Mesendoderm (in vitro differentiated cells): ENCODE data around the gene TNS3.

ENCODE experiments used
- DNase-seq: peaks from one replicate; pipeline ENCODE4 v3.0.0; 2013
- H2AK5ac ChIP-seq: 2 replicates; pipeline ENCODE4 v1.6.1; 2013; ENCODE audit warnings: low read length, inconsistent platforms
- H2BK120ac ChIP-seq: 2 replicates; pipeline ENCODE4 v1.6.1; 2013; ENCODE audit warnings: low read depth, mild to moderate bottlenecking, low read length, moderate library complexity, mixed read lengths
- H2BK15ac ChIP-seq: replicated peaks from 2 replicates; pipeline ENCODE4 v1.6.1; 2013; ENCODE audit warnings: low read depth, mild to moderate bottlenecking, moderate library complexity
- H2BK5ac ChIP-seq: 2 replicates; pipeline ENCODE4 v1.6.1; 2013; ENCODE audit warnings: low read length, inconsistent platforms
- H3K18ac ChIP-seq: 2 replicates; pipeline ENCODE4 v1.6.1; 2013; ENCODE audit warnings: mild to moderate bottlenecking, low read length, mixed read lengths
- H3K23ac ChIP-seq: one replicate; pipeline ENCODE4 v1.6.1; 2013; ENCODE audit warnings: low read length
- H3K27ac ChIP-seq: 2 replicates; pipeline ENCODE4 v1.5.1; 2013; ENCODE audit warnings: low read depth, mild to moderate bottlenecking, inconsistent platforms, low read length, moderate library complexity
- H3K27me3 ChIP-seq: 2 replicates; pipeline ENCODE4 v1.6.1; 2013; ENCODE audit warnings: low read length, control low read depth, mild to moderate bottlenecking, inconsistent platforms; ENCODE audit not compliant: insufficient read depth, poor library complexity
- H3K36me3 ChIP-seq: 2 replicates; pipeline ENCODE4 v1.6.1; 2013; ENCODE audit warnings: low read length, inconsistent platforms; ENCODE audit not compliant: control insufficient read depth, insufficient read depth
- H3K4ac ChIP-seq: one replicate; pipeline ENCODE4 v1.6.1; 2013; ENCODE audit warnings: low read depth, mild to moderate bottlenecking, low read length, moderate library complexity
- H3K4me1 ChIP-seq: 2 replicates; pipeline ENCODE4 v1.6.1; 2013; ENCODE audit warnings: low read depth, low read length, inconsistent platforms; ENCODE audit not compliant: control insufficient read depth
- H3K4me2 ChIP-seq: 2 replicates; pipeline ENCODE4 v1.6.1; 2013; ENCODE audit warnings: low read length
- H3K4me3 ChIP-seq: 2 replicates; pipeline ENCODE4 v1.5.1; 2013; ENCODE audit warnings: mild to moderate bottlenecking, low read length
- H3K56ac ChIP-seq: one replicate; pipeline ENCODE4 v1.6.1; 2013; ENCODE audit warnings: low read length
- H3K79me1 ChIP-seq: 2 replicates; pipeline ENCODE4 v1.6.1; 2013; ENCODE audit warnings: low read length, inconsistent platforms
- H3K79me2 ChIP-seq: 2 replicates; pipeline ENCODE4 v1.6.1; 2013; ENCODE audit warnings: mild to moderate bottlenecking, low read length; ENCODE audit not compliant: control insufficient read depth, insufficient read depth
- H3K9ac ChIP-seq: 2 replicates; pipeline ENCODE4 v1.6.1; 2013; ENCODE audit warnings: low read length, inconsistent platforms
- H4K5ac ChIP-seq: one replicate; pipeline ENCODE4 v1.6.1; 2013; ENCODE audit warnings: low read length
- H4K8ac ChIP-seq: one replicate; pipeline ENCODE4 v1.6.1; 2013; ENCODE audit warnings: low read depth, mild to moderate bottlenecking, control low read depth, low read length, moderate library complexity
- WGBS: extraction: QIAGEN DNeasy Blood & Tissue Kit; methylation state at CpG from one replicate; pipeline ENCODE4 v1.1.7; 2013; ENCODE audit warnings: low lambda C conversion rate, missing lambda C conversion rate; ENCODE audit not compliant: insufficient coverage; ENCODE audit errors: extremely low coverage; 5-methylcytosine and 5-hydroxymethylcytosine counted together

TNS3 gene

DNA sequence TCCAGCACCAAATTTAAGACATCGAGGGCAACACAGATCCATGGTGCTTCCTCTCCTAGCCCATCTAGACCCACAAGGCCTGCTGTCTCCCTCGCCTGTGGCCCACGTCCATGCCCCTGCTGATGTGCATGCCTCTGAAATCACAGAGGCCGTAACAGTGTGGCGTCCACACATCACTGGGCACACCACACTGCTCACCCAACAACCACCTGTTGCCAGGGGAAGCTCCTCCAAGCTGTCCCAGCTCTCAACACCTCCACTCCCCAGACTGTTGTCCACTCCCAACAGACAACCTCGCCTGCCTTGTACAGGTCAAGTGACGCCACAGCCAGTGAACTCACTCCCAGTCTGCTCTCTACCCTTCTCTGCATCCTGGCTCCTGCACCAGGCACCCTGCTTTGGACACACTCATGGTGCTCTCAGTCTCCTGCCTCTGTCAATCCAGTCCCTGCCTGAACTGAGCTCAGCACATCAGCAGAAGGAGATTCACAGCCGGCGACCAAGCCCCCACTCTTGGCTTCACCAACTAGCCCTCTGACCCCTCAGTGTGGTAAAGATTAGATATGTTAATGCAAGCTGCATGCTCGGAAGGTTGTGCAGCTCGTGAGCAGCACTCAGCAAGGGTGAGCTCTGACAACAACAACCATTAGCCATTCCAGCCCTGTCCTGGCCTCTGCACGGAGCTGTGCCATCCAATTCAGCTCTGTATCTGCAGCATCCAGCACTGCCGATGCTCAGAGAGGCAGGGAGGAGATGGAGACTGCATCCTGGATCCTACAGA lies 197.0 kb downstream of the TNS3 start:
- Histone ChIP-seq H3K4me2 (no peak overlapping the region), H2BK5ac (no peak overlapping the region), H3K79me2 (no peaks in the 10 kb centered on the region), H3K36me3 (no peaks in the 10 kb centered on the region), H2AK5ac (no peak overlapping the region), H3K4me1 (peaks cover 7% of the 10 kb centered on the region), H3K18ac (no peak overlapping the region), H2BK15ac (no peak overlapping the region), H3K9ac (no peak overlapping the region), H3K27ac (no peak overlapping the region), H3K23ac (no peak overlapping the region), H4K8ac (no peak overlapping the region), H3K27me3 (no peaks in the 10 kb centered on the region), H3K56ac (no peak overlapping the region), H3K4ac (no peak overlapping the region), H3K4me3 (no peak overlapping the region), H2BK120ac (no peak overlapping the region), H3K79me1 (no peaks in the 10 kb centered on the region), H4K5ac (no peak overlapping the region)
- DNase-seq, result no peak
- WGBS, result no CpG with 5 or more reads among the region's 13 CpGs

DNA sequence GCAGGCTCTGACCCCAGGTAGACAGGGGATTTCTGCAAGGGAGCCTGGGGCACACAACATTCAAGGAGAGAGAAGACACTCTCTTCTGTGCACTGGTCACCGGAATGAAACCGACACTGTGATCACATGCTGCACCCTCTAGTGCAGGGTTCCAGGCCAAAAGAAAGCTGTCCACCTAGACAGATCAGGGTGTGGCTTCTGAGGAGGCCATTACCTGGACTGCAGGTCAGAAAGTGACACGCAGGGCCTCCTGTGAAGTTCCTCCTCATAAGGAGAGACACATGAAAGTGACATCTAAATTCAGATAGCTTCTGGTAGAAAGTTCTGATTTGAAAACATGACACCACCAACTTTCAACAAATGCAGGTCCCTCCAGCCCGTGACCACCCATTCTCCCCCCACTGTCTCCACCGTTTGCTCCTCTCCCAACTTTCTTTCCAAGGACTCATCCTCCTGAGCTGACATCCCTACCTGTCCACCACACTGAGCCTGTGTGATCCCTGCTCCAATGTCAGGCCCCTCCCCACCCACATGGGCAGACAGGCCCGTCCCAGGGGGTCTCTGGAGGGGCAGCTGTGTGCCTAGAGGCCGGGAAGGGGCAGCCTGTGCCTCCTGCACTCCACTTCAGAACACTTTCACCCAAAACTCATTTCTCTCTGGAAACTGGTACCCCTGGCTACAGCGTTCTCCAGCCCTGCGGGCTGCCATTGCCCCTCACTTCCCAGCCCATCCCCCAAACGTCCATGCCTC lies 198.0 kb downstream of the TNS3 start:
- H3K27me3 ChIP-seq, result no peaks in the 10 kb centered on the region
- H2AK5ac ChIP-seq, result no peak overlapping the region
- H3K79me1 ChIP-seq, result no peaks in the 10 kb centered on the region
- peaks cover 9% of the 10 kb centered on the region for H3K4me1 ChIP-seq
- no peak overlapping the region for H3K4me3 ChIP-seq
- no peak overlapping the region for H4K5ac ChIP-seq
- H2BK120ac ChIP-seq, result no peak overlapping the region
- H3K23ac ChIP-seq, result no peak overlapping the region
- no peak overlapping the region for H3K4me2 ChIP-seq
- no peaks in the 10 kb centered on the region for H3K36me3 ChIP-seq
- no CpG with 5 or more reads among the region's 10 CpGs for WGBS
- no peak overlapping the region for H3K56ac ChIP-seq
- H3K79me2 ChIP-seq, result no peaks in the 10 kb centered on the region
- no peak overlapping the region for H2BK15ac ChIP-seq
- no peak overlapping the region for H2BK5ac ChIP-seq
- no peak overlapping the region for H4K8ac ChIP-seq
- DNase-seq, result no peak
- no peak overlapping the region for H3K9ac ChIP-seq
- H3K4ac ChIP-seq, result no peak overlapping the region
- H3K27ac ChIP-seq, result no peak overlapping the region
- no peak overlapping the region for H3K18ac ChIP-seq

DNA sequence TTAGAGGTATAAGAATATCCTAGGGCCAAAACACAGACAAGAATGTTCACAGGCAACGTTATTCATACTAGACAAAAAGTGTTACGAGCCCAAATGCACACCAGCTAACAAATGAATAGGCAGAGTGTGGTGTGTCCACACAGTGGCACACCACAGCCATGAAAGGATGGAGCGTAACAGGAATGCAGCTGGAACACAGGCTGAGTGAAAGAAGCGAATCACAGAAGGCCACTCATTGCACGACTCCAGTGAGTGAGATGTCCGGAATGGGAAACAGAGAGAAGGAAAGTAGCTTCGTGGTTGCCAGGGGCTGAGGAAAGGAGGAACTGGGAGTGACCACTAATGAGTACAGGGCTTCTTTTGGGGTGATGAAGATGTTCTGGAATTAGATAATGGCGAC lies 198.8 kb downstream of the TNS3 start:
- H3K4me1 ChIP-seq, result peaks cover 9% of the 10 kb centered on the region
- H2BK15ac ChIP-seq, result no peak overlapping the region
- H4K8ac ChIP-seq, result no peak overlapping the region
- H3K4me3 ChIP-seq, result no peak overlapping the region
- H4K5ac ChIP-seq, result no peak overlapping the region
- H3K27me3 ChIP-seq, result no peaks in the 10 kb centered on the region
- no peak overlapping the region for H3K23ac ChIP-seq
- H3K9ac ChIP-seq, result no peak overlapping the region
- no peak overlapping the region for H3K4me2 ChIP-seq
- no peak overlapping the region for H2BK5ac ChIP-seq
- H3K79me1 ChIP-seq, result no peaks in the 10 kb centered on the region
- no peak for DNase-seq
- no peak overlapping the region for H2BK120ac ChIP-seq
- no peak overlapping the region for H3K56ac ChIP-seq
- no peaks in the 10 kb centered on the region for H3K36me3 ChIP-seq
- H3K27ac ChIP-seq, result no peak overlapping the region
- WGBS, result no CpG with 5 or more reads among the region's 8 CpGs
- no peaks in the 10 kb centered on the region for H3K79me2 ChIP-seq
- H3K18ac ChIP-seq, result no peak overlapping the region
- no peak overlapping the region for H3K4ac ChIP-seq
- H2AK5ac ChIP-seq, result no peak overlapping the region

DNA sequence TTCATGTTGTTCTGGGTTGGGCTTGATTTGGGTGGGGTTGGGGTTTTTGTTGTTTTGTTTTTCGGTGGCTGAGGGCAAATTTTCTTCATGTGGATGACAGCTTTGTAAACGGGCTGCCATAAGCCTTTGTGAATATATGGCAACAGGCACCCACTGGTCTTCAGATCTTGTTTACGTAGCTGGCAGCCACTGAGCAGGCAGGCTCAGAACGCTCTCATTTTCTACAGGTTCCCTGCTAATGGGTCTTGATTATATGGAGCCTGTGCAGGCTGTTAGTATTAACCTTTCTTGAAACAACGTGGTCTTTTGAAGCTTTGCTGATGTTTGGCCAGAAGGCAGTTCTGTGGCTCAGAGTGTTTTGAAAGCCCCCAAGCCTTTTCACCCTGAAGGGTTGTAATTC lies 199.7 kb downstream of the TNS3 start:
- Histone ChIP-seq H2AK5ac (no peak overlapping the region), H3K4me1 (peaks cover 9% of the 10 kb centered on the region), H3K79me2 (no peaks in the 10 kb centered on the region), H3K36me3 (no peaks in the 10 kb centered on the region), H3K4ac (no peak overlapping the region), H2BK120ac (no peak overlapping the region), H3K9ac (no peak overlapping the region), H3K79me1 (no peaks in the 10 kb centered on the region), H4K8ac (no peak overlapping the region), H3K4me2 (no peak overlapping the region), H3K4me3 (no peak overlapping the region), H3K27ac (no peak overlapping the region), H2BK5ac (no peak overlapping the region), H3K18ac (no peak overlapping the region), H3K27me3 (no peaks in the 10 kb centered on the region), H3K23ac (no peak overlapping the region), H3K56ac (no peak overlapping the region), H2BK15ac (no peak overlapping the region), H4K5ac (no peak overlapping the region)
- DNase-seq, result no peak
- WGBS, result 100% methylated on average over 1 of the region's 5 CpGs

DNA sequence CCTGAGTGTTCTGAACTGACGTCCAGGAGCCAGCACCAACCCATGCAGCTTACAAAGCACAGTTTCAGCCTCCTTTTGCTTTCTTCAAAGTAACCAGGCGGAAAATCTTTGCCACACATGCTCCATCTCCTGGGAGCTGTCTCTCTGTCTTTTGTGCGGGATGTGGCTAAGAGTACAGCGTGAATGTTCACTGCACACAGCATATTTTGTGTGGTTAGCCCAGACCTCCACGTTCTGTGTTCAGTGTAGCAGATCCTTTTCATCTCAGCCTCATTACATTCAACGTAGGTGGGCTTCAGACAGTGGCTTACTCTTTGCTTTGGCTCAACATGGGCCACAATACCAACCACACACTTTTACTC lies 200.8 kb downstream of the TNS3 start:
- Histone ChIP-seq H3K27me3 (no peaks in the 10 kb centered on the region), H2BK15ac (no peak overlapping the region), H3K79me1 (no peaks in the 10 kb centered on the region), H3K79me2 (no peaks in the 10 kb centered on the region), H3K18ac (no peak overlapping the region), H2AK5ac (no peak overlapping the region), H3K9ac (no peak overlapping the region), H3K23ac (no peak overlapping the region), H2BK120ac (no peak overlapping the region), H4K5ac (no peak overlapping the region), H3K56ac (no peak overlapping the region), H3K4me1 (peaks cover 9% of the 10 kb centered on the region), H3K27ac (no peak overlapping the region), H4K8ac (no peak overlapping the region), H3K4me2 (no peak overlapping the region), H3K36me3 (no peaks in the 10 kb centered on the region), H2BK5ac (no peak overlapping the region), H3K4me3 (no peak overlapping the region), H3K4ac (no peak overlapping the region)
- DNase-seq, result no peak
- no CpG with 5 or more reads among the region's 6 CpGs for WGBS
